ENCODE data around the gene INSYN2B. TPM values are rescaled to one million over a fixed set of nuclear protein-coding genes. Genes with fewer than 3 reads are reported as not detected.

INSYN2B gene
- total RNA-seq, 1 experiment from 2014 or later, result 1.5 TPM

GRCh38 chr5:169889572-169889971, 90.7 kb downstream of the INSYN2B start:
- Histone ChIP-seq H3K36me3 (ENCODE audit: low read depth, low read length) (no peaks in the 10 kb centered on the region), H3K4me1 (ENCODE audit: insufficient read depth, low read length) (no peaks in the 10 kb centered on the region), H3K27ac (ENCODE audit: low read length) (no peak overlapping the region), H3K9me2 (replicated peaks; ENCODE audit: low read length) (no peaks in the 10 kb centered on the region), H3K9me3 (ENCODE audit: low read length) (no peaks in the 10 kb centered on the region), H3K9ac (ENCODE audit: low read length) (no peak overlapping the region), H3K79me2 (ENCODE audit: low read length) (no peaks in the 10 kb centered on the region), H3F3A (ENCODE audit: low read length, unreplicated experiment) (no peaks in the 10 kb centered on the region), H3K4me2 (ENCODE audit: low read length) (no peak overlapping the region), H3K27me3 (ENCODE audit: low read length) (no peaks in the 10 kb centered on the region), H4K20me1 (ENCODE audit: low read length) (no peaks in the 10 kb centered on the region), H3K4me3 (ENCODE audit: low read length) (no peak overlapping the region), H2AFZ (ENCODE audit: low read length) (no peak overlapping the region)
- DNase-seq (no peak), ATAC-seq (no peak)
- POLR2A ChIA-PET (ENCODE audit: unreplicated experiment), result no interaction called here
- BruUV-seq (replicated peaks), result no TSS peak
- intact Hi-C loops (cut with micrococcal nuclease), result no loop called here
- CTCF ChIA-PET, result no interaction called here
- TF ChIP-seq EZH2 (IDR thresholded peaks at IDR 0.05; ENCODE audit: low read length, unreplicated experiment) (no peak), CTCF (conservative IDR thresholded peaks at IDR 0.05; ENCODE audit: low read depth, low read length) (no peak), EZH2phosphoT487 (IDR thresholded peaks at IDR 0.05; ENCODE audit: borderline replicate concordance, low read length) (no peak)

- Histone ChIP-seq H3K9ac (ENCODE audit: low read length) (no peak overlapping the region), H3K27me3 (ENCODE audit: low read length) (no peaks in the 10 kb centered on the region), H3K9me2 (replicated peaks; ENCODE audit: low read length) (no peaks in the 10 kb centered on the region), H3K4me1 (ENCODE audit: insufficient read depth, low read length) (peaks cover 4% of the 10 kb centered on the region; the same call in 1 of the 2 replicates), H3K27ac (ENCODE audit: low read length) (no peak overlapping the region), H3K9me3 (ENCODE audit: low read length) (no peaks in the 10 kb centered on the region), H3K79me2 (ENCODE audit: low read length) (no peaks in the 10 kb centered on the region), H3F3A (ENCODE audit: low read length, unreplicated experiment) (no peaks in the 10 kb centered on the region), H3K4me3 (ENCODE audit: low read length) (no peak overlapping the region), H3K4me2 (ENCODE audit: low read length) (no peak overlapping the region), H2AFZ (ENCODE audit: low read length) (no peak overlapping the region), H3K36me3 (ENCODE audit: low read depth, low read length) (no peaks in the 10 kb centered on the region), H4K20me1 (ENCODE audit: low read length) (no peaks in the 10 kb centered on the region)
- no TSS peak for BruUV-seq (replicated peaks)
- intact Hi-C loops (cut with micrococcal nuclease), result no loop called here
- ATAC-seq, result no peak
- TF ChIP-seq EZH2 (IDR thresholded peaks at IDR 0.05; ENCODE audit: low read length, unreplicated experiment), result no peak
- TF ChIP-seq EZH2phosphoT487 (IDR thresholded peaks at IDR 0.05; ENCODE audit: borderline replicate concordance, low read length), result no peak
- TF ChIP-seq CTCF (conservative IDR thresholded peaks at IDR 0.05; ENCODE audit: low read depth, low read length), result no peak
- CTCF ChIA-PET, result no interaction called here
- DNase-seq, result no peak
- POLR2A ChIA-PET (ENCODE audit: unreplicated experiment), result no interaction called here
Observed at GRCh38 chr5:169886677-169887076, 93.6 kb downstream of the INSYN2B start.

GRCh38 chr5:169886033-169886432, 94.3 kb downstream of the INSYN2B start:
- Histone ChIP-seq H3K9ac (ENCODE audit: low read length) (no peak overlapping the region), H3K4me2 (ENCODE audit: low read length) (no peak overlapping the region), H3K27ac (ENCODE audit: low read length) (no peak overlapping the region), H3K9me3 (ENCODE audit: low read length) (no peaks in the 10 kb centered on the region), H3F3A (ENCODE audit: low read length, unreplicated experiment) (no peaks in the 10 kb centered on the region), H3K4me1 (ENCODE audit: insufficient read depth, low read length) (peaks cover 9% of the 10 kb centered on the region; the same call in 1 of the 2 replicates), H3K36me3 (ENCODE audit: low read depth, low read length) (no peaks in the 10 kb centered on the region), H4K20me1 (ENCODE audit: low read length) (no peaks in the 10 kb centered on the region), H3K4me3 (ENCODE audit: low read length) (no peak overlapping the region), H3K27me3 (ENCODE audit: low read length) (no peaks in the 10 kb centered on the region), H2AFZ (ENCODE audit: low read length) (no peak overlapping the region), H3K9me2 (replicated peaks; ENCODE audit: low read length) (no peaks in the 10 kb centered on the region), H3K79me2 (ENCODE audit: low read length) (no peaks in the 10 kb centered on the region)
- intact Hi-C loops (cut with micrococcal nuclease), result no loop called here
- ChIA-PET CTCF (no interaction called here), POLR2A (ENCODE audit: unreplicated experiment) (no interaction called here)
- BruUV-seq (replicated peaks), result no TSS peak
- no peak for DNase-seq
- no peak for TF ChIP-seq EZH2 (IDR thresholded peaks at IDR 0.05; ENCODE audit: low read length, unreplicated experiment)
- ATAC-seq, result no peak
